Gastroesophageal sphincter (tissue), 4 donors: ENCODE measurements around the gene RNF213. TPM values are rescaled to one million over a fixed set of nuclear protein-coding genes. Genes with fewer than 3 reads are reported as not detected.
"Not testable (repeated sequence)": the region's sequence is repeated elsewhere in the genome, so short reads cannot be mapped to it uniquely, and the experiment has no call there.

Experiments
- ATAC-seq: fragments of 150-250 bp; one replicate; pipeline ENCODE4 v1.9.1; 2016; ENCODE audit warnings: mild to moderate bottlenecking, moderate library complexity
- H3K27ac ChIP-seq, 4 donors: fragments of 200-600 bp; sonication (generic) in 3 of 4; 1 replicate in 3 of 4; 2 replicates in 1 of 4; pipeline ENCODE4 v1.5.1; 2016 to 2019
- H3K27me3 ChIP-seq: fragments of 200-600 bp; sonication (generic); one replicate; pipeline ENCODE4 v1.5.1; 2019
- H3K36me3 ChIP-seq, 2 donors: fragments of 200-600 bp; sonication (generic); one replicate each; pipeline ENCODE4 v1.5.1; 2019; ENCODE audit warnings: control low read depth in 1 of 2
- H3K4me1 ChIP-seq, 3 donors: fragments of 200-600 bp; sonication (generic); 1 replicate in 2 of 3; 2 replicates in 1 of 3; pipeline ENCODE4 v1.5.1; 2016 to 2019; ENCODE audit warnings: control low read depth in 2 of 3
- H3K4me3 ChIP-seq, 2 donors: fragments of 200-600 bp; sonication (generic); one replicate each; pipeline ENCODE4 v1.5.1; 2019; ENCODE audit warnings: mild to moderate bottlenecking in 1 of 2, moderate library complexity in 1 of 2
- H3K9me3 ChIP-seq, 3 donors: fragments of 200-600 bp; sonication (generic); one replicate each; pipeline ENCODE4 v1.5.1; 2017 to 2019; ENCODE audit warnings: control low read depth in 2 of 3
- EP300 ChIP-seq: sonication (generic); formaldehyde crosslinking; IDR thresholded peaks from one replicate; pipeline ENCODE4 v1.6.1; 2017; ENCODE audit warnings: antibody characterized with exemption, mild to moderate bottlenecking
- POLR2A ChIP-seq, 2 donors: fragments of 450-650 bp; IDR thresholded peaks; one replicate each; pipeline ENCODE4 v1.6.1; 2017; ENCODE audit warnings: antibody characterized with exemption in 2 of 2, mild to moderate bottlenecking in 2 of 2, moderate library complexity in 1 of 2
- POLR2AphosphoS5 ChIP-seq: sonication (generic); formaldehyde crosslinking; IDR thresholded peaks from one replicate; pipeline ENCODE4 v1.6.1; 2017; ENCODE audit warnings: antibody characterized with exemption
- WGBS, 2 donors: methylation state at CpG; one replicate each; pipeline ENCODE4 v1.1.5; 2018; ENCODE audit warnings: low coverage in 1 of 2; 5-methylcytosine and 5-hydroxymethylcytosine counted together
- total RNA-seq, 4 donors: library from RNA; depleted of rRNA; stranded (reverse); fragments of >200 nt; gene quantifications; one replicate each; pipeline ENCODE4 v1.1.0, GENCODE V29; 2016
- TF ChIP-seq, protein P1 (sequence below), 4 experiments: fragments of 200-600 bp in 2 of 4; fragments of 450-650 bp in 2 of 4; sonication (generic) in 1 of 4; IDR thresholded peaks; one replicate each; pipeline ENCODE4 v1.5.1; 2017 to 2019; ENCODE audit warnings: antibody characterized with exemption in 4 of 4, mild to moderate bottlenecking in 2 of 4, moderate library complexity in 2 of 4

The RNF213 gene
- total RNA-seq, 4 donors from 2014 or later, result 59.2 to 87.6 (median 67.8) TPM

DNA sequence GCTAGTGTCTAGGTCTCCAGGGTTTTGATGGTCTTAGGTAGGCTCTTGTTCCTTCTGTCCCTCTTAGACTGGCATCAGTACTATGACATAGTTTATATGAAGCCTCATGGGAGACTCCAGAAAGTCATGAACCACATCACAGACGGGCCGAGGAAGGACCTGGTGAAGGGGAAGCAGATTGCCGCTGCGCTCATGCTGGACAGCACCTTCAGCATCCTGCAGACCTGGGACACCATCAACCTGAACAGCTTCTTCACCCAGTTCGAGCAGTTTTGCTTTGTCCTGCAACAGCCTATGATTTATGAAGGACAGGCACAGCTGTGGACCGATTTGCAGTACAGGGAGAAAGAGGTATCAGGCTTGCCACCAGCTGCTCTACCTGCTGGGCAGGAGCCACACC lies 34.0 kb downstream of the RNF213 start:
- TF ChIP-seq EP300, result no peak
- TF ChIP-seq, protein P1, sequence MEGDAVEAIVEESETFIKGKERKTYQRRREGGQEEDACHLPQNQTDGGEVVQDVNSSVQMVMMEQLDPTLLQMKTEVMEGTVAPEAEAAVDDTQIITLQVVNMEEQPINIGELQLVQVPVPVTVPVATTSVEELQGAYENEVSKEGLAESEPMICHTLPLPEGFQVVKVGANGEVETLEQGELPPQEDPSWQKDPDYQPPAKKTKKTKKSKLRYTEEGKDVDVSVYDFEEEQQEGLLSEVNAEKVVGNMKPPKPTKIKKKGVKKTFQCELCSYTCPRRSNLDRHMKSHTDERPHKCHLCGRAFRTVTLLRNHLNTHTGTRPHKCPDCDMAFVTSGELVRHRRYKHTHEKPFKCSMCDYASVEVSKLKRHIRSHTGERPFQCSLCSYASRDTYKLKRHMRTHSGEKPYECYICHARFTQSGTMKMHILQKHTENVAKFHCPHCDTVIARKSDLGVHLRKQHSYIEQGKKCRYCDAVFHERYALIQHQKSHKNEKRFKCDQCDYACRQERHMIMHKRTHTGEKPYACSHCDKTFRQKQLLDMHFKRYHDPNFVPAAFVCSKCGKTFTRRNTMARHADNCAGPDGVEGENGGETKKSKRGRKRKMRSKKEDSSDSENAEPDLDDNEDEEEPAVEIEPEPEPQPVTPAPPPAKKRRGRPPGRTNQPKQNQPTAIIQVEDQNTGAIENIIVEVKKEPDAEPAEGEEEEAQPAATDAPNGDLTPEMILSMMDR (IDR thresholded peaks at IDR 0.05), result no peak
- TF ChIP-seq POLR2A (IDR thresholded peaks at IDR 0.05), result no peak
- no peak for TF ChIP-seq POLR2AphosphoS5
- 60 to 91% methylated on average over 1 to 5 of the region's 6 CpGs for WGBS, 2 donors
- Histone ChIP-seq H3K27ac (no peak overlapping the region), H3K36me3 (peaks cover 0 to 100% of the 10 kb centered on the region in 2 donors), H3K4me3 (no peak overlapping the region), H3K4me1 (no peaks in the 10 kb centered on the region), H3K27me3 (no peaks in the 10 kb centered on the region), H3K9me3 (no peaks in the 10 kb centered on the region)
- no peak for ATAC-seq

DNA sequence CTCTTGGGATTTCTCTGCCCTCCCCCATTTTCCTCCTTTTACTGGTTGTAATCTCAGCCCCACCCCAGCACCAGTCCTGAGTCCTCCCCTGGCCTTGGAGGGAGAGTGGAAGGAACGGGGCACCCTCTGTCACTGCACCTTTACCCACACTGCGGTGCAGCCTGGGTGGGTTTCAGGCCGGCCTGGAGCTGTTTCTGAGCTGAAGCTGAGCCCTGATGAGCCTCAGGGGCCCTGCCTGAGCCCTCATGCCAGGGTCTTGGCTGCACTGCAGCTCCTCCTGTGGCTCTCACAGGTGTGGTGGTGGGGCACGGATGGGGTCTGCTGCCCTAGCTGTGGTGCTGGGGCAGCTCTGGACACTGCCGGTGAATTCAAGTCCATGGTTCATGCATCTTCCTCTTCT lies 34.5 kb downstream of the RNF213 start:
- TF ChIP-seq POLR2A (IDR thresholded peaks at IDR 0.05) (no peak), POLR2AphosphoS5 (no peak)
- no peak for ATAC-seq
- no CpG with 5 or more reads among the region's 5 CpGs for WGBS, 2 donors
- H3K4me1 ChIP-seq, result no peaks in the 10 kb centered on the region
- no peak overlapping the region for H3K27ac ChIP-seq
- H3K27me3 ChIP-seq, result no peaks in the 10 kb centered on the region
- H3K9me3 ChIP-seq, result no peaks in the 10 kb centered on the region
- H3K4me3 ChIP-seq, result no peak overlapping the region
- peaks cover 0 to 100% of the 10 kb centered on the region in 2 donors for H3K36me3 ChIP-seq

DNA sequence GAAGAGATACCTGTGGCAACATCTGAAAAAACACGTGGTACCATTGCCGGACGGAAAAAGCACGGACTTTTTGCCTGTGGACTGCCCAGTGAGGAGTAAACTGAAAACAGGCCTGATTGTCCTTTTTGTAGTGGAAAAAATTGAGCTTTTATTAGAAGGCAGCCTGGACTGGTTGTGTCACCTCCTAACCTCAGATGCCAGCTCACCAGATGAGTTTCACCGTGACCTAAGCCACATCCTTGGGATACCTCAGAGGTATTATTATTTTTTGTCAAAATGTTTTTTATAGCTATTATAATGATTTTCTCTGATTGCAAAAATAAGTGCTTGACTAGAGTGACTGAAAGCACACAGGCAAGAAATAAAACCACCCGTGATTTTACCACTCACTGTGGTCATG lies 34.9 kb downstream of the RNF213 start:
- H3K9me3 ChIP-seq, result no peaks in the 10 kb centered on the region
- no peaks in the 10 kb centered on the region for H3K4me1 ChIP-seq
- 83 to 94% methylated on average over 2 to 6 of the region's 6 CpGs for WGBS, 2 donors
- no peaks in the 10 kb centered on the region for H3K27me3 ChIP-seq
- H3K36me3 ChIP-seq, result peaks cover 0 to 100% of the 10 kb centered on the region in 2 donors
- H3K4me3 ChIP-seq, result no peak overlapping the region
- TF ChIP-seq EP300, result no peak
- ATAC-seq, result no peak
- no peak overlapping the region for H3K27ac ChIP-seq

DNA sequence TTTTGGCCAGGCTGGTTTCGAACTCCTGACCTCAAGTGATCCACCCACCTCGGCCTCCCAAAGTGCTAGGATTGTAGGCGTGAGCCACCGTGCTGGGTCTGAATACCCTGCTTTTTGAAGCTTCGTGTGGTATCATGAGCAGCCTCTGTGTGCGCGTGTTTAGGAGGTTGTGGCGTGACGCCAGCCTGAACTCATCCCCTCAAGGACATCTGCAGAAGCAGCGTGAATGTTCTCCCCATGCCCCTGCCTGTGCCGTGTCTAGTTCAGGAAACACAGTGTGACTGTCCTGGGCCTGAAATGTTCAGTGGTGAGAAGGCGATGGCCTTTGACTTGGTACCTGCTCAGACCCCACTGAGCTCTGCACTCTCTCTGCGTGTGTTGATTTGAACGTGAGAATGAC lies 35.6 kb downstream of the RNF213 start:
- Histone ChIP-seq H3K4me3 (no peak overlapping the region), H3K9me3 (no peaks in the 10 kb centered on the region), H3K27ac (no peak overlapping the region), H3K27me3 (no peaks in the 10 kb centered on the region), H3K36me3 (peaks cover 0 to 100% of the 10 kb centered on the region in 2 donors), H3K4me1 (no peaks in the 10 kb centered on the region)
- no peak for ATAC-seq
- TF ChIP-seq POLR2A (IDR thresholded peaks at IDR 0.05) (no peak), EP300 (no peak), POLR2AphosphoS5 (no peak)
- TF ChIP-seq, protein P1 (IDR thresholded peaks at IDR 0.05), result no peak
- WGBS, 2 donors, result 87% methylated on average over 3 of the region's 14 CpGs; no CpG with 5 or more reads in 1 of the 2 donors

DNA sequence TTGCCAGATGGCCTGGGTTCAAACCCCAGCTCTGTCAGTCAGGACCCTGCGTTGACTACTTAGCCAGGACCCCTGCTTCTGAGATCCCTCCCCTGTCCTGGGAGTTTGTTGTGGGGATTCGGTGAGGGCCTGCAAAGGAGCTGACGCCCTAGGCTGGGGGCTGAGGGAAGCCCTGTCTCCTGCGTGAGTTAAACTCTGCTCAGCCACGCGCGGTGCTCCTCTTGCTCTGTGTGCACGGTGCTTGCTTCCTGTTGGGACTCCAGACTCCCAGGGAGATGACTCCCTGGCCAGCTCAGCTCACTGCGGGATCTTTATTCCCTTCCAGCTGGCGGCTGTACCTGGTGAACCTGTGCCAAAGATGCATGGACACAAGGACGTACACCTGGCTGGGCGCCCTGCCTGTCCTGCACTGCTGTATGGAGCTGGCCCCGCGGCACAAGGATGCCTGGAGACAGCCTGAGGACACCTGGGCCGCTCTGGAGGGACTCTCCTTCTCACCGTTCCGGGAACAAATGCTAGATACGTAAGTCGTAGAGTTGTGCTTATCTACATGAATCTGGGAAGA lies 37.4 kb downstream of the RNF213 start:
- WGBS, 2 donors, result 90% methylated on average over 2 of the region's 19 CpGs; no CpG with 5 or more reads in 1 of the 2 donors
- Histone ChIP-seq H3K27me3 (no peaks in the 10 kb centered on the region), H3K36me3 (peaks cover 0 to 100% of the 10 kb centered on the region in 2 donors), H3K9me3 (peaks cover 0 to 6% (median 0%) of the 10 kb centered on the region in 3 donors), H3K27ac (no peak overlapping the region), H3K4me1 (no peaks in the 10 kb centered on the region), H3K4me3 (no peak overlapping the region)
- TF ChIP-seq EP300, result no peak
- TF ChIP-seq, protein P1 (IDR thresholded peaks at IDR 0.05), result no peak
- TF ChIP-seq POLR2A (IDR thresholded peaks at IDR 0.05), result no peak
- no peak for TF ChIP-seq POLR2AphosphoS5
- no peak for ATAC-seq

DNA sequence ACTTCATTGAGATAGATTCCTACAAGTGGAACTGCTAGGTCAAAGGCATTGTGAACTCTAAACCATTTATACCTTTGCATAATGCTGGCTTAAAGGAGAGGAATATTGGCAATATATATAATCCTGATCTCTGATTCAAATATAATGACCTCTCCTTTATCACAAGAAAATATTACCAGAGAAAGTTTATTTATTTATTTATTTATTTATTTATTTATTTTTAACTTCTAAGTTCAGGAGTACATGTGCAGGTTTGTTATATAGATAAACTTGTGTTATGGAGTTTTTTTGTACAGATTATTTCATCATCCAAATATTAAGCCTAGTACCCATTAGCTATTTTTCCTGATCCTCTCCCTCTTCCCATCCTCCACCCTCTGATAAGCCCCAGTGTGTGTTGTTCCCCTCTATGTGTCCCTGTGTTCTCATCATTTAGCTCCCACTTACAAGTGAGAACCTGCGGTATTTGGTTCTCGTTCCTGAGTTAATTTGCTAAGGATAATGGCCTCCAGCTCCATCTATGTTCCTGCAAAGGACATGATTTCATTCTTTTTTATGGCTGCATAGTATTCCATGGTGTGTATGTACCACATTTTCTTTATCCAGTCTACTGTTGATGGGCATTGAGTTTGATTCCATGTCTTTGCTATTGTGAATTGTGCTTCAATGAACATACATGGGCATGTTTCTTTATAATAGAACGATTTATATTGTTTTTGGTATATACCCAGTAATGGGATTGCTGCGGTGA lies 38.9 kb downstream of the RNF213 start:
- H3K4me1 ChIP-seq, H3K27ac ChIP-seq, H3K4me3 ChIP-seq, ATAC-seq, H3K27me3 ChIP-seq: not testable (repeated sequence)
- WGBS, 2 donors, result 71 to 96% methylated on average over 4 of the region's 4 CpGs
- peaks cover 0 to 100% of the 10 kb centered on the region in 2 donors for H3K36me3 ChIP-seq
- peaks cover 0 to 20% (median 0%) of the 10 kb centered on the region in 3 donors for H3K9me3 ChIP-seq

DNA sequence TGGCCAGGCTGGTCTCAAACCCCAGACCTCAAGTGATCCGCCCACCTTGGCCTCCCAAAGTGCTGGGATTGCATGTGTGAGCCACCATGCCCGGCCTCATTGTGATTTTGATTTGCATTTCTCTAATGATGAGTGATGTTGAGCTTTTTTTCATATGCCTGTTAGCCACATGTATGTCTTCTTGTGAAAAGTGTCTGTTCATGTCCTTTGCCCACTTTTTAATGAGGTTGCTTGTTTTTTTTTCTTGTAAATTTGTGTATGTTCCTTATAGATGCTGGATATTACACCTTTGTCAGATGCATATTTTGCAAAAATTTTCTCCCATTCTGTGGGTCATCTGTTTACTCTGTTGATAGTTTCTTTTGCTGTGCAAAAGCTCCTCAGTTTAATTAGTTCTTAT lies 40.1 kb downstream of the RNF213 start:
- H3K9me3 ChIP-seq, result peaks cover 0 to 24% (median 0%) of the 10 kb centered on the region in 3 donors
- not testable (repeated sequence) for ATAC-seq, H3K27me3 ChIP-seq, H3K27ac ChIP-seq, H3K4me3 ChIP-seq, H3K4me1 ChIP-seq
- H3K36me3 ChIP-seq, result peaks cover 0 to 100% of the 10 kb centered on the region in 2 donors
- 94 to 100% methylated on average over 2 of the region's 2 CpGs for WGBS, 2 donors
